ENCODE data around the gene TMEM239.

TMEM239 gene

DNA sequence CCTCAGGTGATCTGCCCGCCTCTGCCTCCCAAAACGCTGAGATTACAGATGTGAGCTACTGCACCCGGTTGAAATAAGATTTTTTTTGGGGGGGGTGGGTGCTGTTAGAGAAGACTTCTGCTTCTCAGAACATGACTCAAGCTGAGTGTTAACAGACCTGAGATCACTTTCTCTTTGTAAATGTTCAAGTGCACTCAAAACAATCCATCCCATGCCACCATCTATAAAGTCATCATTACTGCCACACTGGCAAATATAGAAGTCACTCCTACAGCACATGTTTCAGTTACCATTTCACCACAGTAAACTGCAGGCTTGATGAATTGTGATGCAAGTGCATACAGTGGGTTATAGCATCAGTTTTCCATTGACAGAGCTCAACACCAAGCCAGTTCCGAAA is 33.4 kb downstream of the TMEM239 start:
- no peak for DNase-seq (ENCODE audit: low read depth in 2 of 2)

DNA sequence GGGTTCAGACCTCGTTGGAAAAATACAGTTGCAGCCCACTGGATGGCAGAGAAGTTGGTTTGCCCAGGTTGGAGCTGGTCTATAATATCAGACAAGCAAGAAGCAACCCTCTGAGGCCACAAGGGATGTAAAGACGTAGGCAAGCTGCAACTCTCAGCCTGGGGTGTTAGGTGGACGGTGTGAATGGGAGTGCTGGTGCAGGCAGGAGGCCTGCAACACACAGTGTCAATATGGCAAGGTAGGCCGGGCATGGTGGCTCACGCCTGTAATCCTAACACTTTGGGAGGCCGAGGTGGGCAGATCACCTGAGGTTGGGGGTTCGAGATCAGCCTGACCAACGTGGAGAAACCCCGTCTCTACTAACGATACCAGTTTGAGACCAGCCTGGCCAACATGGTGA is 34.9 kb downstream of the TMEM239 start:
- DNase-seq (ENCODE audit: low read depth in 2 of 2), result no peak

DNA sequence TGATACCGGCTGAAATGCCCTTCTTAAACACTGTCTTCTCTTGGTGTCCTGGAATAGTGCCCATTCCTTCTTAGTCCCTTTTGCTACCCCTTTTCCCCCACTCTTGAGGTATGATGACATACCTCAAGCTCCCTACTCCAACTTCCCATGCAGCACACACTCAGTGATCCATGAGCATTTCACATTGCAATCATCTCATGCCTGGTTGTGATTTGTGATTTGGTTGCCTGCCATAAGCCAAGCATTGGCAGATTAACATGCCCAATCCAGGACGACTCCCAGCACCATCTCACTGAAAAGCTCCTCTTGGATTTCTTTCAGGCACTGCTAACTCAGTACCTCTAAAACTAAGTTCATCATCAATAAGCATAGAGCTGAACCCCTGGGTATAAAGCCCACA is 42.4 kb downstream of the TMEM239 start:
- no peak for DNase-seq (ENCODE audit: low read depth in 2 of 2)

DNA sequence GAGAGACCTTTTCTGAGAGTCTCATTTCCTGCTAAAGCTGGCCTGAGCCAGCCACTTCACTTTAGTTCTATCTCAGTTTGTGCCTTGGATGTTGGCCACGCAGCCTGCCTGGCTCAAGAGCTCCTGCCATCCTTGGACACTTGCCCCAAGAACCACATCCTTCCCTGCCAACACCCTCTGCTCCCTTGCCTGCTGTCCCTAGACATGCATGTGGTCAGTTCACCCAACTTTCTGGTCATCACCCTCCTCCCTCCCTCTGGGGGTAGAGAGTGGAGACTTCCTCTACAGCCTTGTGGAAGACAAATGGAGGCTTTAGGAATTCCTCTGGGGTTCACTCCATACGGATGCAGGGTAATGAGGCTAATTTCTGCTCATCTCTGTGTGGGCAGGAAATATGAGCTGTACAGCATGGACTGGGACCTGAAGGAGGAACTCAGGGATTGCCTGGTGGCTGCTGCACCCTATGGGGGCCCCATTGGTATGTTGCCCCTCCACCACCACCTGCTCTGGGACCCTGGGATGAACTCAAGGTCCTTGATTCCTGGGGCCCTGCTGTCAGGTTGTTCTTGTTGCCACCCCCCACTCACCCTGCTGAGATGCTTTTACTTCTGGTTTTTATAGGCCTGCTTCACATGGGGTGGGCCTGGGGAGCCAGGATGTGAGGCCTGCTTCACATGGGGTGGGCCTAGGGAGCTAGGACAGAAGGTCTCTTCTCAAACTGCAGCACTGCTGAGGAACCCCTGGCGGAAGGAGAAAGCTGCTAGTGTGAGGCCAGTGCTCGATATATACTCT is 43.4 kb downstream of the TMEM239 start:
- DNase-seq (ENCODE audit: low read depth in 2 of 2), result no peak

DNA sequence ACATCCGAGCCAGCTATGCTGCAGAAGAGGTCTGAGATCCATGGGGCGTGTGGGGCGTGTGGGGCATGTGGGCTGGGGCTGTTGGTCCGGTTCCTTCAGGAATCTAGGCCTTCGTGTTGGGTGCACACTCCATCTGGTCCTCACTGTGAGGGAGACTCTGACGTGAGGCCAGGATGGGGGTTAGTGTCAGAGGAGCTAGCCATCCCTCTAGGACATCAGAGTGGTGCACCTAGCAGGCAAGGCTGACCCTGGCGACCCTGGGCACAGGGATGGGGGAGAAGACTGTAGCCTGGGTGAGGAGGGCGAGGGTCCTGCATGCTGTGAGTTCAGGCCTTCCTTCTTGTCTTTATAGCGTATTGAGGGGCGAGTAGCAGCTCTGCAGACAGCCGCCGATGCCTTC is 48.5 kb downstream of the TMEM239 start:
- no peak for DNase-seq (ENCODE audit: low read depth in 2 of 2)

DNA sequence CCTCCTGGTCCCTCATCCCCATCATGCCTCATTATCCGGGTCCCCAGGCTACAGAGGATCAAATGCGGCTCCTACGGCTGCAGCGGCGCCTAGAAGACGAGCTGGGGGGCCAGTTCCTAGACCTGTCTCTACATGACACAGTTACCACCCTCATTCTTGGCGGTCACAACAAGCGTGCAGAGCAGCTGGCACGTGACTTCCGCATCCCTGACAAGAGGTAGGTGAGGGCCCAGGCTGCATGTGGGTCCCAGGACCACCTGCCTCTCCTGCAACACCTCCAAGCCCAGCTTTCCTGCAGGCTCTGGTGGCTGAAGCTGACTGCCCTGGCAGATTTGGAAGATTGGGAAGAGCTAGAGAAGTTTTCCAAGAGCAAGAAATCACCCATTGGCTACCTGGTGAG is 48.9 kb downstream of the TMEM239 start:
- DNase-seq (ENCODE audit: low read depth in 2 of 2), result no peak

DNA sequence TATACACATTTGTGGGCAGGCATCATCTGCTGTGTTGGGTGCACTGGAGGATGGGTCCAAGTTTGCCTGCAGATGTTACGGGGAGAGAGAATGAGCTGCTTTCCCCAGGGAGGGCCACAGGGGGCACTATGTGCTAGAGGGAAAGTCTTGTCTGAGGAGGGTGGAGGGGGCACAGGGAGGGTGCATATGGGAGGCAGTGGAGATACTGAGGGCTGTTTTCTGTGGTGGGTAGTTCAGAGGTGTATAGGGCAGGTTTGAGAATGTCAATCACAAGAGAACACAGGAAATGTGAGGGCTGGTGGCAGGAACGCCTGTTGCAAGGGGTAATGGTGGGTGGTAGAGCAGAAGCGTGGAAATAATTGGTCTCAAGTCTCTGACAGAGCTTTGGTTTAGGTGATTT is 49.5 kb downstream of the TMEM239 start:
- no peak for DNase-seq (ENCODE audit: low read depth in 2 of 2)

DNA sequence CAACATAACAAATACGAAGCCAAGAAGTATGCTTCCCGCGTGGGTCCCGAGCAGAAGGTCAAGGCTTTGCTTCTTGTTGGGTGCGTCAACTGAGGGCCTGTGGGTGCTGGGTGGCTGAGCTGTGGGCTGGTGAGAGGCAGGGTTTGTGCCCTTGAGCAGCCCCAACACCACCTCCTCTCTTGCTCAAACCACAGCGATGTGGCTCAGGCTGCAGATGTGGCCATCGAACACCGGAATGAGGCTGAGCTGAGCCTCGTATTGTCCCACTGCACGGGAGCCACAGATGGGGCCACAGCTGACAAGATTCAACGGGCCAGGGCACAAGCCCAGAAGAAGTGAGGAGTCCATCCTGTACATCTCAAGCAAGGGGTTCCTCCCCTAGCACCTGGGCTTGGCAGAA is 50.1 kb downstream of the TMEM239 start:
- DNase-seq (ENCODE audit: low read depth in 2 of 2), result no peak

DNA sequence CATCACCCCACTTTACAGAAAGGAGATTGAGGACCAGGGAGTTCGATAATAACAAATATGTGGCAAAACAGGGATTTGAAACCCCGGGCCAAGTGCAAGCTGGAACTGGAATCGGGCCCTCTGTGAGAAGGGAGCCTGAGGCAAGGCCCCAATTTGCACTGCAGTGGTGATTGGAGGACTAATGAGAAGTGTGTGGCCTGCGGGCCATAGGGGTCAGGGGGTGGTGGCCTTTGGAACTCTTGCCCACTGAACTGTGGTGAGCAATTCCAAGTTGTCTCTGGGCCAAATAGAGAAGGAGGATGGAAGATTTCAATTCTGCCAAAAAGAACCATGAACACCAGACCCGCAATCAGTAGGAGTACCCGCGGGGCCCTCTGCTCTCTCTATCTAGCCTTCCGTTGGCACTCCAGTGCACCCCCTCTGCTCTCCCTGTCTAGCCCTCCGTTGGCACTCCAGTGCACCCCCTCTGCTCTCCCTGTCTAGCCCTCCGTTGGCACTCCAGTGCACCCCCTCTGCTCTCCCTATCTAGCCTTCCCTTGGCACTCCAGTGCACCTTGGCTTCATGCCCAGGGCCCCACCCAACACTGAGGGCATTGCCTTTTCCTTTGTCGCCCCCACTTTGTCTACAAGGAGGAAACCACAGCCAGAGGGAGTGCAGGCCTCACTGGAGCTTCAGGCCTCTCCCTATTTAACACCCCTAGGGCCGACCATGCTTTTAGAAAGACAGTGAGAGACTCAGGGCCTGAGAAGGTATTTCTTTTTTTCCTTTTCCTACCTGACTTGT is 51.1 kb downstream of the TMEM239 start:
- DNase-seq (ENCODE audit: low read depth in 2 of 2), result no peak
